ENCODE results near the gene TTLL5. TPM values are rescaled to one million over a fixed set of nuclear protein-coding genes. Genes with fewer than 3 reads are reported as not detected.

The TTLL5 gene
- total and polyA plus RNA-seq, 10 of the 15 experiments (the other 5 are each of a cell fraction or from before 2014, with no cell fraction given), result 3.2 to 25.9 (median 13.8) TPM

DNA sequence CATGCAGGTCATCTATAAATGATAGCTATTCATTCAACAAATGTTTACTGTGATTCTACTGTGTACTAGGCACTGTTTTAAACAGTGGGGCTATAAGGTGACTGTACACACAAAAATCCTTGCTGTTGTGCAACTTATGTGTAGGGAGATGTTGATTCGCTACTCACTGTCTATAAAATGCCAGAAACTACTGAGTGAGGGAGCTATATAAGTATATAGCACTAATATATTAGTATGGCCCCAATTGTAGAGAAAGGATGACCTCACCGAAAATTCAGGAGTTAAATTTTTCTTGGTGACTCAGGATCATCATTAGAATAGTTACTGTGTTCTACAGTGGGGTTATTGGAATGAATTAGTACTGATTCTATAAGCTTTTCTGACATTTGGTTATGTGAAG lies 203.3 kb downstream of the TTLL5 start:
- no peaks in the 10 kb centered on the region; a peak in 1 of 4 replicates for H3K36me3 ChIP-seq (ENCODE audit: control insufficient read depth in 2 of 2, insufficient read depth in 2 of 2, low read length in 1 of 2)
- no peaks in the 10 kb centered on the region for H3K27me3 ChIP-seq (replicated peaks in 1 of 2; ENCODE audit: control insufficient read depth in 2 of 2, insufficient read depth in 2 of 2, low read length in 1 of 2)
- H4K20me1 ChIP-seq (ENCODE audit: control insufficient read depth, insufficient read depth), result no peaks in the 10 kb centered on the region
- ChIA-PET POLR2A (no interaction called here), RAD21 (ENCODE audit: unreplicated experiment) (interaction anchor here (0.5 kb wide), 1 partner anchor 1543 kb away, joined by 3 read pairs; no protein-coding TSS in a partner anchor), SMC1A (ENCODE audit: uncharacterized antibody, unreplicated experiment) (interaction anchor here (1.3 kb wide), 1 partner anchor 16 kb away, joined by 3 read pairs; no protein-coding TSS in a partner anchor), CTCF (interaction anchor here (1.5 to 3.2 kb wide), 2 partner anchors 11 to 42 kb away, joined by 3 to 11 read pairs; no protein-coding TSS in a partner anchor)
- no peak overlapping the region for H2AFZ ChIP-seq (ENCODE audit: control insufficient read depth, low read depth, low read length)
- no peak overlapping the region for H3K9ac ChIP-seq (ENCODE audit: control insufficient read depth, insufficient read depth, low read length)
- H3K4me2 ChIP-seq (ENCODE audit: control insufficient read depth, insufficient read depth), result no peak overlapping the region
- no TSS peak for BruUV-seq (replicated peaks)
- intact Hi-C loops (cut with micrococcal nuclease; ENCODE audit: unreplicated experiment) (no loop called here), in situ Hi-C loops (cut with MboI) (no loop called here)
- no peaks in the 10 kb centered on the region for H3K9me3 ChIP-seq (replicated peaks; ENCODE audit: control insufficient read depth, insufficient read depth, low read length)
- 98% methylated on average over 2 of the region's 2 CpGs for WGBS (ENCODE audit: insufficient coverage, insufficient replicate concordance, low lambda C conversion rate, missing lambda C conversion rate)
- H3K27ac ChIP-seq (ENCODE audit: control insufficient read depth, insufficient read depth), result no peak overlapping the region
- ATAC-seq, result no peak
- FAIRE-seq, result no peak
- DNase-seq (ENCODE audit: low read depth, low spot score), result no peak
- no peak for TF ChIP-seq YY1 (IDR thresholded peaks at IDR 0.05; ENCODE audit: low read depth, low read length)
- TF ChIP-seq TARDBP (IDR thresholded peaks at IDR 0.05; ENCODE audit: borderline replicate concordance), result no peak
- no peak for TF ChIP-seq TCF3 (IDR thresholded peaks at IDR 0.05; ENCODE audit: borderline replicate concordance, insufficient read depth, low read depth, low read length)
- H3K4me1 ChIP-seq (ENCODE audit: control insufficient read depth, insufficient read depth, low read length), result no peaks in the 10 kb centered on the region
- H3K4me3 ChIP-seq, result no peak overlapping the region
- H3K79me2 ChIP-seq (ENCODE audit: control insufficient read depth, insufficient read depth, low read length), result no peaks in the 10 kb centered on the region

DNA sequence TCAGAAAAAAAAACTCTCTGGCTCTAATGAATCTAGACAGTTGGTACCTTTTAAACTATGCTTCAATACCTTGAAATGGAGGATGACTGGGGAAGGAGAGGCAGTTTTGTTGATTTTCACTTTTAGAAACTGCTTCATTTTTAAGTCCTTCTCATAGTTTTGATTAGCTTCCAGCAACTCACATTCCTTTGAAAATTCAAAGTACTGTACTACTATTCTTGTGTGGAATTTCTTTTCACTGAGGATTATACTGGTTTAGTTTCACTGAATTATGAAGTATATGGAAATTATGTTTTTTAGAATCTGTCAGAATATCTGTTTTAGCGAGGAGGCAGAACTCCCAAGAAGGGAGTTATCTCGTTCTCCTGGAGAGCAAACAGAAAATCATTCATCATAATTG lies 204.5 kb downstream of the TTLL5 start:
- BruUV-seq (replicated peaks), result no TSS peak
- no peaks in the 10 kb centered on the region for H3K4me1 ChIP-seq (ENCODE audit: control insufficient read depth, insufficient read depth, low read length)
- RAD21 ChIA-PET (ENCODE audit: unreplicated experiment), result interaction anchor here (0.9 kb wide), 1 partner anchor 119 kb away, joined by 3 read pairs; no protein-coding TSS in a partner anchor
- H3K27ac ChIP-seq (ENCODE audit: control insufficient read depth, insufficient read depth), result no peak overlapping the region
- no peak overlapping the region for H3K9ac ChIP-seq (ENCODE audit: control insufficient read depth, insufficient read depth, low read length)
- no peak overlapping the region for H2AFZ ChIP-seq (ENCODE audit: control insufficient read depth, low read depth, low read length)
- DNase-seq (ENCODE audit: low read depth, low spot score) (no peak), ATAC-seq (no peak), FAIRE-seq (no peak)
- 93% methylated on average over 2 of the region's 2 CpGs for WGBS (ENCODE audit: insufficient coverage, insufficient replicate concordance, low lambda C conversion rate, missing lambda C conversion rate)
- TF ChIP-seq ZZZ3 (IDR thresholded peaks at IDR 0.05; ENCODE audit: control insufficient read depth, insufficient read length, low read depth) (no peak), SREBF1 (IDR thresholded peaks at IDR 0.05; ENCODE audit: low read length) (no peak), PAX5 (IDR thresholded peaks at IDR 0.05; ENCODE audit: borderline replicate concordance, low read depth, low read length) (no peak), SMAD5 (IDR thresholded peaks at IDR 0.05; ENCODE audit: low read depth) (no peak), NKRF (conservative IDR thresholded peaks at IDR 0.05) (no peak), WRNIP1 (IDR thresholded peaks at IDR 0.05; ENCODE audit: borderline replicate concordance, low read depth, low read length) (no peak), ESRRA (IDR thresholded peaks at IDR 0.05; ENCODE audit: low read length) (no peak), HDAC6 (IDR thresholded peaks at IDR 0.05; ENCODE audit: unreplicated experiment) (no peak), RAD21 (IDR thresholded peaks at IDR 0.05; ENCODE audit: insufficient read depth, low read depth, low read length) (no peak), SRF (IDR thresholded peaks at IDR 0.05; ENCODE audit: low read depth in 2 of 2, low read length in 2 of 2) (no peak), HDAC2 (IDR thresholded peaks at IDR 0.05) (no peak), HDGF (IDR thresholded peaks at IDR 0.05) (no peak), CREM (IDR thresholded peaks at IDR 0.05; ENCODE audit: low read depth) (no peak), RAD51 (IDR thresholded peaks at IDR 0.05) (no peak), KAT2A (conservative IDR thresholded peaks at IDR 0.05; ENCODE audit: control insufficient read depth, low read depth, low read length) (no peak)
- H3K4me2 ChIP-seq (ENCODE audit: control insufficient read depth, insufficient read depth), result no peak overlapping the region
- no peaks in the 10 kb centered on the region; a peak in 1 of 4 replicates for H3K36me3 ChIP-seq (ENCODE audit: control insufficient read depth in 2 of 2, insufficient read depth in 2 of 2, low read length in 1 of 2)
- H3K4me3 ChIP-seq, result no peak overlapping the region
- H3K9me3 ChIP-seq (replicated peaks; ENCODE audit: control insufficient read depth, insufficient read depth, low read length), result no peaks in the 10 kb centered on the region
- in situ Hi-C loops (cut with MboI), result no loop called here
- H3K79me2 ChIP-seq (ENCODE audit: control insufficient read depth, insufficient read depth, low read length), result no peaks in the 10 kb centered on the region
- SMC1A ChIA-PET (ENCODE audit: uncharacterized antibody, unreplicated experiment), result interaction anchor here (1.1 kb wide), 1 partner anchor 156 kb away, joined by 3 read pairs; no protein-coding TSS in a partner anchor
- intact Hi-C loops (cut with micrococcal nuclease; ENCODE audit: unreplicated experiment), result no loop called here
- POLR2A ChIA-PET, result interaction anchor here (0.6 kb wide), 1 partner anchor 109 kb away, joined by 3 read pairs; no protein-coding TSS in a partner anchor
- CTCF ChIA-PET, result interaction anchor here (3.2 kb wide), 1 partner anchor 41 kb away, joined by 11 read pairs; no protein-coding TSS in a partner anchor
- no peaks in the 10 kb centered on the region for H4K20me1 ChIP-seq (ENCODE audit: control insufficient read depth, insufficient read depth)
- no peaks in the 10 kb centered on the region for H3K27me3 ChIP-seq (replicated peaks in 1 of 2; ENCODE audit: control insufficient read depth in 2 of 2, insufficient read depth in 2 of 2, low read length in 1 of 2)
